Measurements from ENCODE around the gene PDSS2.

DNA sequence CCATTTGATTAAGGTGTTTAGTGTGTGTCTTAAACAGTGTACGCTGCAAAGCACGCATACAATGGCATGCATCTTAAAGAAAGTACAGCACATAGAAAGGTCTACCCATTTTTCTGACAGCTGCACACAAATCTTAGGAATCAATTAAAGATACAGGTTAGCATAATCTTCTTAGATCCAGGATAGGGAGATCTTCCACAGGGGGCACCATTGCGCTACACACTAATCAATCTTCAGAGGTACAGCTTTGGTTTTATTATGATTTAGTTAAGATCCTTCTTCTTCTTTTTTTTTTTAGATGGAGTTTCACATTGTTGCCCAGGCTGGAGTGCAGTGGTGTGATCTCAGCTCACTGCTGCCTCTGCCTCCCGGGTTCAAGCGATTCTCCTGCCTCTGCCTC, 280.4 kb downstream of the PDSS2 start:
- TF ChIP-seq POLR2AphosphoS5 (IDR thresholded peaks at IDR 0.05), result no peak
- TF ChIP-seq, protein P1, sequence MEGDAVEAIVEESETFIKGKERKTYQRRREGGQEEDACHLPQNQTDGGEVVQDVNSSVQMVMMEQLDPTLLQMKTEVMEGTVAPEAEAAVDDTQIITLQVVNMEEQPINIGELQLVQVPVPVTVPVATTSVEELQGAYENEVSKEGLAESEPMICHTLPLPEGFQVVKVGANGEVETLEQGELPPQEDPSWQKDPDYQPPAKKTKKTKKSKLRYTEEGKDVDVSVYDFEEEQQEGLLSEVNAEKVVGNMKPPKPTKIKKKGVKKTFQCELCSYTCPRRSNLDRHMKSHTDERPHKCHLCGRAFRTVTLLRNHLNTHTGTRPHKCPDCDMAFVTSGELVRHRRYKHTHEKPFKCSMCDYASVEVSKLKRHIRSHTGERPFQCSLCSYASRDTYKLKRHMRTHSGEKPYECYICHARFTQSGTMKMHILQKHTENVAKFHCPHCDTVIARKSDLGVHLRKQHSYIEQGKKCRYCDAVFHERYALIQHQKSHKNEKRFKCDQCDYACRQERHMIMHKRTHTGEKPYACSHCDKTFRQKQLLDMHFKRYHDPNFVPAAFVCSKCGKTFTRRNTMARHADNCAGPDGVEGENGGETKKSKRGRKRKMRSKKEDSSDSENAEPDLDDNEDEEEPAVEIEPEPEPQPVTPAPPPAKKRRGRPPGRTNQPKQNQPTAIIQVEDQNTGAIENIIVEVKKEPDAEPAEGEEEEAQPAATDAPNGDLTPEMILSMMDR (IDR thresholded peaks at IDR 0.05), result no peak
- TF ChIP-seq POLR2A (IDR thresholded peaks at IDR 0.05), result no peak
